Mesenteric fat pad (tissue), 1 donor: ENCODE results near the gene ISCA2. TPM values are rescaled to one million over a fixed set of nuclear protein-coding genes. Genes with fewer than 3 reads are reported as not detected.
"Not testable (repeated sequence)": the region's sequence is repeated elsewhere in the genome, so short reads cannot be mapped to it uniquely, and the experiment has no call there.

Experiments used
- DNase-seq: peaks from one replicate; pipeline ENCODE4 v3.0.0-alpha.2; 2020; ENCODE audit warnings: low spot score
- total RNA-seq: library from RNA; stranded (reverse); fragmentation: NEBNext Ultra II Directional; extraction: Animal tissue kit (Norgen Biotek cat#: 25700); gene quantifications from one replicate; pipeline ENCODE4 v1.2.1, GENCODE V29; 2021
- donor health status: DM: yes; HTN: yes; CAD: no.

ISCA2 gene
- total RNA-seq, 1 donor from 2014 or later, result 17.8 TPM

DNA sequence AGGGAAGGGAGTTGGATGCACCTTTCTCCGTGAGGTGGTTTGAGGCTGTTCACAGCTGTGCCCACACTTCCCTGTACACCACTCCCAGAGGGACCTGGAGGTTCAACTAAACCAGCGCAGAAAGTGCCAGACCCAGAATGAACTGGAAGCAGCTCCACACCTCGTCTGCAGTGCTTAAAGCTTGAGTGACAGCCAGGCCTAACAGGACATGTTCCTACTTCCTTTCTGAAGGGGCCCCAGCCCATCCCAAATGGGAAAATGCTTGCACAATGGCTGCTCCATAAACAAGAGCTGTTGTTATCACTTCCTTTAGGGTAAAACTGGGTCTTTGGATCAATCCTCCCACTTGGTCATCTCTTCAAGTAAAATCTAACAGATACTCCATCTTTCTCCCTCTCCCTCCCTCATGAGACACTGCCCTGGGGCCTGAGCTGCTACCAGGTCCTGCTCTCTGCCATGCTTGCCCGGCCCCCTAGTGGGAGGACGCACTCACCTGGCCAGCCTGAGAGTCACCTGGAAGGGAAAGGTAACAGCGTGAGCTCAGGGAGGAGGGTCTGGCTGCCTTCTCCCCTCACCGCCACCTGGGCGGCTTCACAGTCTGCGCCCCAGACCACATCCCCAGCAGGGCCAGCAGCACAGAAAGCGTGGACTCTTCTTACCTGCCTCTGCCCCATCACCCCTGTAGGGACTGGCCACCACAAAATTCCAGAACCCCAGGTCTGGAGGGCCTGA lies 33.5 kb downstream of the ISCA2 start:
- DNase-seq, result no peak

DNA sequence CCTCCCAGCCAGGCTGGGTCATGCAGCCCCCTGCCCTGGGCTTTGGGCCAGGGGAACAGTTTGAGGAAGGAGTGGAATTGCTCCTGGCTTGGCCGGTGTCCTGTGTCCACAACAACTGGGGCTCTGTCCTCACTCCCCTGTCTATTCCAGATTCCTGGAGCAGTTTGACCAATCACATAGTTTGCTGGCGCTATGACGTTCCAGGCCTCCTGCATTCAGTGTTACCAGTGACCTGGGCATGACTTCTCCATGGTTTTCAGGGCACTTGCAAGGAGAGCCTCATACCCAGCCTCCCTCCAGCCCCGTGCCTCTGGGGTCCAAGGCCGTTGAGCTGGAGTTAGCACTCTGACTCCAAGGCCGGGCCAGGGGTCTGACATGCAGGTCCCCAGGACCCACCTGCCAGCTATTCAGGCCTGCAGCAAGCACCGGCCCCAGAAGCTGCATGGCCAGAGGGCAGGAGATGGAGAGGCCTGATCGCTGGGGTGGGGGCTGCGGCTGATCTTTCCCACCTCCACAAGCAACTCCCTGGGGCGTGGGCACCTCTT lies 34.2 kb downstream of the ISCA2 start:
- DNase-seq, result no peak

GRCh38 chr14:74528406-74528805 lies 34.8 kb downstream of the ISCA2 start:
- no peak for DNase-seq

DNA sequence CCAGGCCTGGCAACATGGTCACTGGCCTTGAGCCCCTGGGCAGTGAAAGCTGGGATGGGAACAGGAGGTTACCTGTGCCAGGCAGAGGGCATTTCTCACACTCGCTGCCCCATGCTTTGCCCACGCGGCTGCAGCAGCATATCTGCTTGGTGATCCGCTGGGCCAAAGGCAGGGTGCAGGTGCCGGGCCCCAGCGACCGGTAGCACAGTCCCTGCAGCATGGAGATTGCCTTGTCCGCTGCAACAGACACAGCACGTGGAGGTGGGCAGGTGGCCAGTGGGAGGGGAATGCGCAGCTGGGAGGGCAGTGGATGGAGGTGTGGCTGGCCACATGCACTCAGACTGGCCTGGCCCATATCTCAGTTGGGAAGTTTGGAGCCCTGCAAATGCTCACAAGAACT lies 35.3 kb downstream of the ISCA2 start:
- no peak for DNase-seq

DNA sequence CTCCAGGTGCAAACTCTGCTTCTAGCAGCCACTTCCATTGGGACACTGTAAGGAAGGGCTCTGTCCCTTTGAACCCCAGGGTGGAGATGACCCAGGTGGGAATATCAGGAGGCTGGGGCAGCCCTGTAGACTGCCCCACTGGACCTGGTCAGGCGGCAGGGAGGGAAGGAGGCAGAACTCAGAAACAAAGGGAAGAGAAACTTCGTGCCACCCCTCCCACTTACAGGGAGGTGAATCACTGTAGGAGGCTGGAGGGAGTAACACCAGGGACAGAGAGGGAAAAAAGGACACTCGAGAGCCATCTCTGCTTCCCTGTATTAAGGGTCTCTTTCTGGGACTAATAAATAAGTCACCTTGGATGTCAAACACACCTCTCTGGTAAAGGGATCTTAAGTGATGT lies 37.4 kb downstream of the ISCA2 start:
- no peak for DNase-seq

GRCh38 chr14:74531467-74531866 lies 37.9 kb downstream of the ISCA2 start:
- DNase-seq, result no peak

DNA sequence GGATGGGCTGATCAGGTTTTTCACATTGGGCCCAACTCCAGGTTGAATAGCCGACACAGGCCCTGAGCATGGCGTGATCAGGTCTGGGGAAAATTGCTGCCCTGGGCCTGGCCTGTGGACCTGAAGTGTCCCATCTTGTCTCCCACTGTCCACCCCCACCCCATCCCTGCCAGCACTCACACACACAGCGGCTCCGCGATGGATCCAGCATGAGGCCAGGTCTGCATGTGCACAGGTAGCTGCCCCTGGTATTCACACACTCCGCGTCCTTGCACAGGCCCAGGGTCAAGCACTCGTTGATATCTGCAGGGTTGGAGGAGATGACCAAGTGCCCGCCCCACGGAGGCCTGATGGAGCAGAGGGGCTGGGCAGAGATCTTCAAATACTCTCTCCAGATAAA lies 38.7 kb downstream of the ISCA2 start:
- no peak for DNase-seq

DNA sequence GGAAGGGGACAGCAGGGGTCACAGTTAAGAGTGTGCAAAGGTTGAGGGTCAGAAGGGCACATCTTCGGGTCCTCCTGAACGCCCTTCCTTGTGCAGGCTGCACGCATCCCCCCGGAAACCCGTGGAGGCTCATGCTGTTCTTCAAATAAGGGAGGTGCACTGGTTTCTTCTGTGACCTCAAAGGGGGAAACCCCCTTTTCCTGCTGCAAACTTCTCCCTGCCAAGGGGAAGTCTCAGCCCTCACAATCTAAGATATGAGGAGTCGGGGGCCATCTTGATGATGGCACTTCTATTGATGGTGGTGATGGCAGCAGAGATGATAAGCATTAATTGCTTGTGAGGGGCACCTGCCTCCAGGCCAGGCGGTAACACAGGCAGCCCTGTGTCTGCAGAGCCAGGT lies 40.0 kb downstream of the ISCA2 start:
- no peak for DNase-seq

GRCh38 chr14:74535756-74536325 lies 42.3 kb downstream of the ISCA2 start:
- no peak for DNase-seq

- not testable (repeated sequence) for DNase-seq
Measured at GRCh38 chr14:74536336-74536735, 42.8 kb downstream of the ISCA2 start.

- no peak for DNase-seq
Measured at GRCh38 chr14:74538411-74539391, 45.1 kb downstream of the ISCA2 start.

GRCh38 chr14:74539503-74539902 lies 45.9 kb downstream of the ISCA2 start:
- DNase-seq, result no peak

DNA sequence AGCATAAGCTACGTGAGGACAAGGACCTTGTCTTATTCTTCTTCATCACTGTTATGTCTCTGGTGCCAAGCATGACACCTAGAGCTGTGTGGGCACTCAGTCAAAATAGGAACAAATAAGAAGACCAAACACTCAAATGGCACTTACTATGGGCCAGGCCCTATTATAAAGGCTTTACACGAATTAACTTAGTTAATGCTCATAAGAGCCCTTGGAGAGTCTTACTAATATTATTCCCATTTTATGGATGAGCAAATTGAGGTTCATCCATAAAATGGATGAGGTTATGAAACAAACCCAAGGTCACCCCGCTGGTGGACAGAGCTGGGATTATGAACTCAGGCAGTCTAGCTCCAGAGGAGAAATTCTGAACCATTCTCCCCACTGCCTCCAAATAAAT lies 47.7 kb downstream of the ISCA2 start:
- DNase-seq, result no peak

GRCh38 chr14:74542056-74542685 lies 48.6 kb downstream of the ISCA2 start:
- no peak for DNase-seq

GRCh38 chr14:74543771-74544438 lies 50.3 kb downstream of the ISCA2 start:
- no peak for DNase-seq

DNA sequence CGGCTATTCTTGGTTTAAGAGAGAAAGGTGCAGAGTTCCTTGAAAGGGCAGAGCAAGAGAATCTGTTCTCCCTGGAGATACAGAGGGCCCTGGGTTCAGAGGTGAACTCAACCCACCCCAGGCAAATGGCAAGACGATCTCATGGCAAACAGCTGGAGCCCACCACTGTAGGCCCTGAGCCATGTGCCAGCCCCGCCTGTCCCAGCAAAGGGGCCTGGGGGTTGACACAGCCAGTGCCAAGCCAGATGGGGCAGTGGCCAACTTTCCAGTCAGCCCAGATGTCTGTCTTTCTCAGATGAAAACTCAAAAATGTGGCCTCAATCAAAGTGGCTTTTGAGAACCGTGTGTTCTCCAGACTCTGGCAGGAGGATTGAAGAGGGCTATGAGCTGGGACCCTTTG lies 51.8 kb downstream of the ISCA2 start:
- no peak for DNase-seq

DNA sequence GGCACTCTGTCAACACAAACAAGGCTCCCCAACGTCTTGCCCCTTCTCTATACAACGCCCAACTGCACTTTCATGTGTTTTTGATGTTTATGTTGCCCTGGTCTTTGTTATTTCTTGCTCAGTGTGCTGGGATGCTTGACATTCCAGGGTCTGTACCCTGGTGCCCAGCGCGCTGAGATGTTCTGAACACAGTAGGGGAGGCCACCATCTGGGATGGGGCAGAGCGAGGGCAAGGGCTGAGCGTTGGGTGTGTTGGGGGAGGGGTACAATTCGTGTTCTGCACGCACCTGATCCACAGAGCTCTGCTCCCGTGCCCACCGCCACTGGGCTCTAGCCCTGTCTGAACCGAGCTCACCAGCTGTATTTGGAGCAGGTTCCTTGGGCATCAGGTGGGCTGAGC lies 52.9 kb downstream of the ISCA2 start:
- DNase-seq, result no peak
